ENCODE results near the gene ZBTB24. TPM values are rescaled to one million over a fixed set of nuclear protein-coding genes. Genes with fewer than 3 reads are reported as not detected.
A peak's percentile ranks its signal among the peaks of the same experiment; 100 is the strongest.

Gene ZBTB24
- polyA plus RNA-seq (2011; rRNA removed), result 5.2 and 5.4 TPM in 2 replicates
- polyA plus RNA-seq (2012; cell fraction: cytosol; rRNA removed), result 1.7 and 2.1 TPM in 2 replicates
- 1.7 and 2.0 TPM in 2 replicates for polyA plus RNA-seq (2012; cell fraction: nucleus; rRNA removed)
- polyA plus RNA-seq (2017; fragmentation: RNase III; extraction: RNeasy Plus Mini Kit Qiagen cat#74134 plus additional on column Dnase treatment), result 4.3 to 4.5 TPM (median 4.5 TPM) in 3 replicates
- polyA minus RNA-seq (2011; rRNA and poly(A)+ RNA removed), result 6.7 and 7.4 TPM in 2 replicates

DNA sequence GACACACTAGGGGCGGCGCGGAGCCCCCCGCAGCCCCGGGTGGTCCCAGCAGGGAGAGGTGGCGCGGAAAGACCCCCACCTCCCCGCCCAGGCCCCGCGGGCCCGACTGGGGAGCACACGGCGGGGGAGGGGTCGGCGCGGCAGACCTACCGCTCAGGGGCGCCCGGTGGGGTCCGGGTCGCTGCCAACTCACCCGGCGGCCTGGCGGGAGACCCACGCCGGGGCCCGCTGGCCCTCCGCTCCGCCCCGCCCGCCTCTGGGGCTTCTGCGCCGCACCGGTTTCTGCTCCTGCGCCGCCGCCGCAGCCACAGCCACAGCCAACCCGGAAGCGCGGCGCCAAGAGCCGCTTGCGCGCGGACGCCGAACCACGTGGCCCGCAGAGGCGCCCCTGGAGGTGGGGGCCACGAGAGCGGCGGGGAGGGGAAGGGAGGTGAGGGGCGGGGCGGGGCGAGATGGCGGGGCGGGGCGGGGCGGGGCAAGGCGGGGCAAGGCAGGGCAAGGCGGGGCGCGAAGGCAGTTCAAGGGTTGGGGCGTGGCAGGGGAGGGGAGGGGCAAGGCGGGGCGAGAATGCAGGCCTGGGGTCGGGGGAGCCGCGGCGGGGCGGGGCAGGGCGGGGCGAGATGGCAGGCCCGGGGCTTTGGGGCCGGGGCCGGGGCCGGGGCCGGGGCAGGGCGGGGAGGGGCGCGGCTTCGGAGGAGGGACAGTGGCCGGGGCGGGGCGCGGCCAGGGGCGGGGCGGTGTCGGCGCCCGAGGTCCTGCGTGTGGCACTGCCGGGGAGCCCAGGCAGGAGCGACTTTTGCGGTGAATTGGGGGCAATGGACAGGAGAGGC, at the start of gene ZBTB24:
Gene ZBTB24, minus strand, starts transcription at position 315 of the 830 bp plus-strand sequence. CDS start 1,193 bp downstream, outside the sequence.
- ChIA-PET POLR2A (no interaction called here), CTCF (no interaction called here)
- peak; percentile 89 to 94 for ATAC-seq
- FAIRE-seq, result no peak
- DNase-seq (ENCODE audit: low read depth in 1 of 2, low spot score in 1 of 2), result peak; percentile 52 to 86
- TF ChIP-seq JUN (IDR thresholded peaks at IDR 0.05) (peak in 1 of 2 experiments; percentile 68; a peak in 3 of 5 replicates), PHF8 (IDR thresholded peaks at IDR 0.05; ENCODE audit: borderline replicate concordance, low read depth) (peak; percentile 76; the same call in 1 of the 2 replicates), BCL3 (IDR thresholded peaks at IDR 0.05) (0 out of 3 replicates have a peak, but pooled peaks have one; percentile 58), E2F6 (IDR thresholded peaks at IDR 0.05; ENCODE audit: borderline replicate concordance, low read depth) (peak; percentile 44; the same call in 1 of the 2 replicates), MYC (IDR thresholded peaks at IDR 0.05; ENCODE audit: borderline replicate concordance, low read length) (0 out of 2 replicates have a peak, but pooled peaks have one; percentile 47), MAZ (IDR thresholded peaks at IDR 0.05; ENCODE audit: borderline replicate concordance, low read depth, low read length) (peak; percentile 68; the same call in 1 of the 2 replicates), RNF2 (IDR thresholded peaks at IDR 0.05; ENCODE audit: borderline replicate concordance, low read depth) (no peak), FOSB (CRISPR knock-in tag; IDR thresholded peaks at IDR 0.05) (no peak), POLR2A (IDR thresholded peaks at IDR 0.05; ENCODE audit: low read length) (peak; percentile 62)
- TF ChIP-seq, protein P1, sequence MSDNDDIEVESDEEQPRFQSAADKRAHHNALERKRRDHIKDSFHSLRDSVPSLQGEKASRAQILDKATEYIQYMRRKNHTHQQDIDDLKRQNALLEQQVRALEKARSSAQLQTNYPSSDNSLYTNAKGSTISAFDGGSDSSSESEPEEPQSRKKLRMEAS (IDR thresholded peaks at IDR 0.05), result peak; percentile 72
- peak within 1 kb of the TSS; percentile 89 to 100 for H3K27ac ChIP-seq
- peak within 1 kb of the TSS; percentile 85 for H3K4me3 ChIP-seq
- WGBS (ENCODE audit: missing lambda C conversion rate), result 0% methylated on average over 6 of the region's 97 CpGs
- peak within 1 kb of the TSS; percentile 78 for H3K4me2 ChIP-seq
- peaks cover 42% of the 10 kb centered on the region; the same call in 2 of the 3 replicates for H3K4me1 ChIP-seq
- H3K9me3 ChIP-seq, result no peaks in the 10 kb centered on the region

- 79% methylated on average over 6 of the region's 6 CpGs for WGBS (ENCODE audit: missing lambda C conversion rate)
- CTCF ChIA-PET, result interaction anchor here (1.3 kb wide), 1 partner anchor 508 kb away, joined by 9 read pairs; no protein-coding TSS in a partner anchor
- FAIRE-seq (no peak), DNase-seq (ENCODE audit: low read depth in 1 of 2, low spot score in 1 of 2) (no peak), ATAC-seq (no peak)
- Histone ChIP-seq H3K4me3 (no peak overlapping the region), H3K27ac (no peak overlapping the region), H3K9me3 (no peaks in the 10 kb centered on the region), H3K4me2 (no peak overlapping the region), H3K4me1 (no peaks in the 10 kb centered on the region)
- TF ChIP-seq E2F6 (IDR thresholded peaks at IDR 0.05; ENCODE audit: borderline replicate concordance, low read depth) (no peak), ELK1 (IDR thresholded peaks at IDR 0.05; ENCODE audit: low read depth, low read length) (no peak), RARB (CRISPR knock-in tag; IDR thresholded peaks at IDR 0.05) (no peak), TP53 (CRISPR knock-in tag; IDR thresholded peaks at IDR 0.05) (no peak), HDAC2 (IDR thresholded peaks at IDR 0.05) (no peak), FOSL2 (IDR thresholded peaks at IDR 0.05) (no peak), FOSL2 (CRISPR knock-in tag; IDR thresholded peaks at IDR 0.05) (no peak), EHMT2 (IDR thresholded peaks at IDR 0.05; ENCODE audit: low read depth) (no peak), POLR2AphosphoS2 (conservative IDR thresholded peaks at IDR 0.05; ENCODE audit: low read length) (no peak), EHF (CRISPR knock-in tag; IDR thresholded peaks at IDR 0.05) (no peak), BCL3 (IDR thresholded peaks at IDR 0.05) (no peak), CEBPB (IDR thresholded peaks at IDR 0.05) (no peak), MYC (IDR thresholded peaks at IDR 0.05; ENCODE audit: borderline replicate concordance, low read length) (no peak), GATA3 (IDR thresholded peaks at IDR 0.05; ENCODE audit: borderline replicate concordance) (no peak), POLR2A (IDR thresholded peaks at IDR 0.05; ENCODE audit: low read length) (no peak)
- TF ChIP-seq, protein P1 (IDR thresholded peaks at IDR 0.05), result no peak
- POLR2A ChIA-PET, result no interaction called here
Observed at GRCh38 chr6:109531446-109531845, 48.4 kb upstream of the ZBTB24 start.

Measured in A549 (cell line).